OCI-LY3 (cell line): Measurements from ENCODE around the gene SLC35F3.

Experiments used
- EZH2phosphoT487 ChIP-seq: fragments of 200-600 bp; shearing (Covaris generic); IDR thresholded peaks from 2 replicates; pipeline ENCODE4 v1.6.1; 2018; ENCODE audit warnings: antibody characterized with exemption, mixed run types, low read depth
- TF ChIP-seq, protein P1 (sequence below): fragments of 200-600, 300-600 bp; sonication (generic); IDR thresholded peaks from 2 replicates; pipeline ENCODE4 v1.5.1; 2014; ENCODE audit warnings: antibody characterized with exemption, low read length, low read depth

DNA sequence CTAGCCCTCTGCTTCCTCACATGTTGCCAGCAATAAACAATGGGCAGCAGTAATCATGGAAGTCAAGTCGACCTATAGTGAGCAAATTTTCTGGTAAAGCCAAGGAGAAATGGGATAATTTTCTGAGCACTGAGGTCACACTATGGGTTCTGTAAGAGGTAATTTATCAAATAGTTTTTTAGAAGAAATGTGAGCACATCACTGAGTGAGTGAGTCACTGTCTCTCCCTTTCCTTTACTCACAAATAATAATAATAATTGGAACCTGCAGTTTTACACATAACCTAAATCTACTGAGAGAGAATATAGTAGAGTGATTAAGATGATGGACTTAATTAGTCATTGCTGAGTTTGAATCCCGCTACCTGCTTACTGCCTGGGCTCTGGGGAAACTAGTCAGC is 23.6 kb downstream of the SLC35F3 start:
- TF ChIP-seq, protein P1, sequence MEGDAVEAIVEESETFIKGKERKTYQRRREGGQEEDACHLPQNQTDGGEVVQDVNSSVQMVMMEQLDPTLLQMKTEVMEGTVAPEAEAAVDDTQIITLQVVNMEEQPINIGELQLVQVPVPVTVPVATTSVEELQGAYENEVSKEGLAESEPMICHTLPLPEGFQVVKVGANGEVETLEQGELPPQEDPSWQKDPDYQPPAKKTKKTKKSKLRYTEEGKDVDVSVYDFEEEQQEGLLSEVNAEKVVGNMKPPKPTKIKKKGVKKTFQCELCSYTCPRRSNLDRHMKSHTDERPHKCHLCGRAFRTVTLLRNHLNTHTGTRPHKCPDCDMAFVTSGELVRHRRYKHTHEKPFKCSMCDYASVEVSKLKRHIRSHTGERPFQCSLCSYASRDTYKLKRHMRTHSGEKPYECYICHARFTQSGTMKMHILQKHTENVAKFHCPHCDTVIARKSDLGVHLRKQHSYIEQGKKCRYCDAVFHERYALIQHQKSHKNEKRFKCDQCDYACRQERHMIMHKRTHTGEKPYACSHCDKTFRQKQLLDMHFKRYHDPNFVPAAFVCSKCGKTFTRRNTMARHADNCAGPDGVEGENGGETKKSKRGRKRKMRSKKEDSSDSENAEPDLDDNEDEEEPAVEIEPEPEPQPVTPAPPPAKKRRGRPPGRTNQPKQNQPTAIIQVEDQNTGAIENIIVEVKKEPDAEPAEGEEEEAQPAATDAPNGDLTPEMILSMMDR, result no peak
- TF ChIP-seq EZH2phosphoT487, result no peak
